ENCODE data around the gene RXRA. TPM values are rescaled to one million over a fixed set of nuclear protein-coding genes. Genes with fewer than 3 reads are reported as not detected.

Gene RXRA
- total and polyA plus RNA-seq, 2 of the 13 experiments (the other 11 are each of a cell fraction or from before 2014, with no cell fraction given), result 18.9 to 29.2 TPM

DNA sequence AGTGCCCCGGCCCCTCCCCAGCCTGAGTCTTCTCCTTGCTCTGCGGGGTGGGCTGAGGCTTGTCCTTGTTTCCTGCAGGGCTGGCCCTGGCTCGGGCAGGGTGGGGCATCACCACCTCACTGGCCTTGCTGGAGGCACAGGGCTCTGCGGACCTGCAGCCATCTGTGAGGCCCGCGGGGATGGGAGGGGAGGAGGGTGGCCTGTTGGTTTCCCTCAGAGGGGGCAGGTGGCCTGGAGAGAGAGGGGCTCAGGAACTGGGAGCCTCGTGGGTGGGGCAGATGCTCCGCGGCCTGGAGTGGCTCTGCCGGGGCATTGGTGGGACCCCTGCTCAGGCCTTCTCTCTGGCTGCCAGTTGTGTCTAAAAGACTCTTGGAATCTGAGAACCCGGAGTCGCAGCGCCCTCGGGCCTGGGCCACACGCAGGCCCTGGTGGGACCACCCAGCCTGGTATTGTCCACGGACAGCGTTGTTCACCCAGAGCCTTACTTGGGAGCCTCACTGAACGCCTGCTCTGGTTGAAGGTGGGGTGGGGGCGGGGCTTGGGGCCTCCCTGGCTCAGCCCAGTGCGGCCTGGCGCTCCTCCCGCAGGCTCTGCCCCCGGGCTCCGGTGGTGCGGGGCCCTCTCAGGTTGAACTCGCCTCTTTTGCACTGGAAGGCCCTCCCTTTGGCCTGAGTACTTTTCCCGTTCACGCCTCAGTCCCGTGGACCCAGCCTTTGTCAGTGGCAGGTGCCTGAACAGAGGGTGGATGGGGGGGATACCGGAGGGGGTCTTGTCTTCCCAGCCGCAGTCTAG, 111.3 kb downstream of the RXRA start:
- Histone ChIP-seq H3K4me3 (replicated peaks in 1 of 3; ENCODE audit: insufficient read depth in 1 of 3, low read depth in 2 of 3, low read length in 3 of 3) (peak overlapping the region in 1 of 3 experiments; percentile 7; a peak in 1 of 6 replicates), H3K4me1 (ENCODE audit: insufficient read depth, low read length) (peaks cover 85% of the 10 kb centered on the region), H3K4me2 (ENCODE audit: low read depth, low read length) (peak overlapping the region; percentile 44), H3K36me3 (replicated peaks in 1 of 2; ENCODE audit: control insufficient read depth in 1 of 2, insufficient read depth in 2 of 2, low read length in 2 of 2) (peaks cover 6 to 10% of the 10 kb centered on the region in 2 experiments; a peak in 2 of 5 replicates), H3K27ac (ENCODE audit: extremely low read length, insufficient read depth, low read length) (peak overlapping the region; percentile 12), H3K27me3 (ENCODE audit: control insufficient read depth in 1 of 2, insufficient read depth in 2 of 2, low read length in 2 of 2) (peaks cover 0 to 13% of the 10 kb centered on the region in 2 experiments; a peak in 2 of 5 replicates), H3K9ac (ENCODE audit: insufficient read depth, low read depth, low read length) (no peak overlapping the region), H2AFZ (ENCODE audit: low read length) (no peak overlapping the region), H3K9me3 (ENCODE audit: low read length) (no peaks in the 10 kb centered on the region), H4K20me1 (ENCODE audit: insufficient read depth, low read length) (no peaks in the 10 kb centered on the region), H3K79me2 (ENCODE audit: insufficient read depth, low read length) (no peaks in the 10 kb centered on the region)
- 76% methylated on average over 18 of the region's 31 CpGs for WGBS (ENCODE audit: low lambda C conversion rate)
- no peak for FAIRE-seq
- in situ Hi-C loops (cut with HindIII; ENCODE audit: extremely low pct_ligation_motif_present, low pct_unique_long_range_greater_than_20kb), result no loop called here
- intact Hi-C loops (cut with micrococcal nuclease; ENCODE audit: unreplicated experiment), result loop anchor here (10.0 kb wide), 1 partner anchor 53 kb away; no protein-coding TSS in a partner anchor
- ChIA-PET POLR2A (interaction anchor here (1.2 to 2.0 kb wide), 2 partner anchors 109 to 268 kb away, joined by 3 to 7 read pairs; no protein-coding TSS in a partner anchor), CTCF (ENCODE audit: low intra/inter-chr PET ratio, low total read pairs) (no interaction called here)
- peak; percentile 3; the same call in 2 of the 3 replicates for ATAC-seq
- no peak for DNase-seq (ENCODE audit: low spot score)
- no TSS peak for BruUV-seq (replicated peaks)
- no peak for TF ChIP-seq GATAD2A (CRISPR knock-in tag; IDR thresholded peaks at IDR 0.05)
- TF ChIP-seq MIXL1 (CRISPR knock-in tag; IDR thresholded peaks at IDR 0.05), result no peak
- TF ChIP-seq, protein P1, sequence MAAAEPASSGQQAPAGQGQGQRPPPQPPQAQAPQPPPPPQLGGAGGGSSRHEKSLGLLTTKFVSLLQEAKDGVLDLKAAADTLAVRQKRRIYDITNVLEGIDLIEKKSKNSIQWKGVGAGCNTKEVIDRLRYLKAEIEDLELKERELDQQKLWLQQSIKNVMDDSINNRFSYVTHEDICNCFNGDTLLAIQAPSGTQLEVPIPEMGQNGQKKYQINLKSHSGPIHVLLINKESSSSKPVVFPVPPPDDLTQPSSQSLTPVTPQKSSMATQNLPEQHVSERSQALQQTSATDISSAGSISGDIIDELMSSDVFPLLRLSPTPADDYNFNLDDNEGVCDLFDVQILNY (CRISPR knock-in tag; conservative IDR thresholded peaks at IDR 0.05), result no peak
- TF ChIP-seq, protein P2, sequence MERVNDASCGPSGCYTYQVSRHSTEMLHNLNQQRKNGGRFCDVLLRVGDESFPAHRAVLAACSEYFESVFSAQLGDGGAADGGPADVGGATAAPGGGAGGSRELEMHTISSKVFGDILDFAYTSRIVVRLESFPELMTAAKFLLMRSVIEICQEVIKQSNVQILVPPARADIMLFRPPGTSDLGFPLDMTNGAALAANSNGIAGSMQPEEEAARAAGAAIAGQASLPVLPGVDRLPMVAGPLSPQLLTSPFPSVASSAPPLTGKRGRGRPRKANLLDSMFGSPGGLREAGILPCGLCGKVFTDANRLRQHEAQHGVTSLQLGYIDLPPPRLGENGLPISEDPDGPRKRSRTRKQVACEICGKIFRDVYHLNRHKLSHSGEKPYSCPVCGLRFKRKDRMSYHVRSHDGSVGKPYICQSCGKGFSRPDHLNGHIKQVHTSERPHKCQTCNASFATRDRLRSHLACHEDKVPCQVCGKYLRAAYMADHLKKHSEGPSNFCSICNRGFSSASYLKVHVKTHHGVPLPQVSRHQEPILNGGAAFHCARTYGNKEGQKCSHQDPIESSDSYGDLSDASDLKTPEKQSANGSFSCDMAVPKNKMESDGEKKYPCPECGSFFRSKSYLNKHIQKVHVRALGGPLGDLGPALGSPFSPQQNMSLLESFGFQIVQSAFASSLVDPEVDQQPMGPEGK (CRISPR knock-in tag; IDR thresholded peaks at IDR 0.05), result peak; percentile 19; the same call in 1 of the 2 replicates
- no peak for TF ChIP-seq ZNF564 (CRISPR knock-in tag; IDR thresholded peaks at IDR 0.05)
- no peak for TF ChIP-seq SRF (IDR thresholded peaks at IDR 0.05; ENCODE audit: low read depth, low read length)
- no peak for TF ChIP-seq ZNF616 (CRISPR knock-in tag; IDR thresholded peaks at IDR 0.05; ENCODE audit: low read depth)
- TF ChIP-seq ZBTB21 (CRISPR knock-in tag; IDR thresholded peaks at IDR 0.05), result no peak
- TF ChIP-seq ZNF263 (CRISPR knock-in tag; IDR thresholded peaks at IDR 0.05), result no peak
- no peak for TF ChIP-seq NCOA2 (CRISPR knock-in tag; IDR thresholded peaks at IDR 0.05)
- TF ChIP-seq, protein P3, sequence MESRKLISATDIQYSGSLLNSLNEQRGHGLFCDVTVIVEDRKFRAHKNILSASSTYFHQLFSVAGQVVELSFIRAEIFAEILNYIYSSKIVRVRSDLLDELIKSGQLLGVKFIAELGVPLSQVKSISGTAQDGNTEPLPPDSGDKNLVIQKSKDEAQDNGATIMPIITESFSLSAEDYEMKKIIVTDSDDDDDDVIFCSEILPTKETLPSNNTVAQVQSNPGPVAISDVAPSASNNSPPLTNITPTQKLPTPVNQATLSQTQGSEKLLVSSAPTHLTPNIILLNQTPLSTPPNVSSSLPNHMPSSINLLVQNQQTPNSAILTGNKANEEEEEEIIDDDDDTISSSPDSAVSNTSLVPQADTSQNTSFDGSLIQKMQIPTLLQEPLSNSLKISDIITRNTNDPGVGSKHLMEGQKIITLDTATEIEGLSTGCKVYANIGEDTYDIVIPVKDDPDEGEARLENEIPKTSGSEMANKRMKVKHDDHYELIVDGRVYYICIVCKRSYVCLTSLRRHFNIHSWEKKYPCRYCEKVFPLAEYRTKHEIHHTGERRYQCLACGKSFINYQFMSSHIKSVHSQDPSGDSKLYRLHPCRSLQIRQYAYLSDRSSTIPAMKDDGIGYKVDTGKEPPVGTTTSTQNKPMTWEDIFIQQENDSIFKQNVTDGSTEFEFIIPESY (CRISPR knock-in tag; IDR thresholded peaks at IDR 0.05), result peak; percentile 16; the same call in 1 of the 2 replicates
- TF ChIP-seq KDM3A (CRISPR knock-in tag; IDR thresholded peaks at IDR 0.05; ENCODE audit: low read depth), result no peak
- TF ChIP-seq CHD4 (IDR thresholded peaks at IDR 0.05; ENCODE audit: borderline replicate concordance, low read length), result no peak
- TF ChIP-seq ZSCAN20 (CRISPR knock-in tag; IDR thresholded peaks at IDR 0.05; ENCODE audit: borderline replicate concordance), result no peak
- no peak for TF ChIP-seq PTBP1 (IDR thresholded peaks at IDR 0.05; ENCODE audit: low read depth, low read length, poor library complexity, severe bottlenecking)
- TF ChIP-seq ZNF121 (CRISPR knock-in tag; IDR thresholded peaks at IDR 0.05), result no peak
- TF ChIP-seq DMAP1 (CRISPR knock-in tag; IDR thresholded peaks at IDR 0.05), result no peak
- no peak for TF ChIP-seq ZNF556 (CRISPR knock-in tag; IDR thresholded peaks at IDR 0.05; ENCODE audit: borderline replicate concordance)
- TF ChIP-seq NONO (IDR thresholded peaks at IDR 0.05), result no peak
- peak; percentile 36 for TF ChIP-seq NONO (CRISPR knock-in tag; conservative IDR thresholded peaks at IDR 0.05)
- no peak for TF ChIP-seq SMC3 (IDR thresholded peaks at IDR 0.05; ENCODE audit: low read length)
- TF ChIP-seq TBX2 (CRISPR knock-in tag; IDR thresholded peaks at IDR 0.05; ENCODE audit: borderline replicate concordance), result 0 out of 2 replicates have a peak, but pooled peaks have one; percentile 41
